KBM-7 (cell line): ENCODE measurements around the gene CCDC68.

ENCODE experiments used
- DNase-seq: peaks from one replicate; pipeline ENCODE4 v3.0.0-alpha.2; 2015
- in situ Hi-C: fragments of 300-500 bp; cut with MboI; formaldehyde crosslinking; loops from 2 replicates; pipeline ENCODE4 v1.14.3; 2020; ENCODE audit warnings: low sequenced_read_pairs, low pct_unique_long_range_greater_than_20kb, mixed read lengths

The CCDC68 gene

DNA sequence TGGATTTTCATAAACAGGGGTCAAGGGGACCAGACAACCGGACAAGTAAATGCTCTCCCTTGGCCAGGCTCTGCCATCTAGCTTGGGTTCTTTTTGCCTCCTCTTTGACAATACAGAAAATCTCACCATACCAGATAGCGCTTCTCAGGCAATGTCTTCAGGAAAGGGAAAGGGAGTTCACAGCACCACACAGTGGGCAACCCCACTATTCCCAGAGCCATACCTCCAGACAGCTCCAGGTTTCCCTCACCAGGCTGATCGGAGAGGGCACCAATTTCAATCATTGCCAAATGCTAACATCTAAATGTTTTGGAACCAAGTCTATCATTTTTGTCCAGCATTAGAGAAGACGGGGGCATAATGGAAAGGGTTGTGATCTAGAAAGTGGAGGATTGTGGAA is 28.1 kb downstream of the CCDC68 start:
- in situ Hi-C loops: no loop called here
- DNase-seq: no peak

DNA sequence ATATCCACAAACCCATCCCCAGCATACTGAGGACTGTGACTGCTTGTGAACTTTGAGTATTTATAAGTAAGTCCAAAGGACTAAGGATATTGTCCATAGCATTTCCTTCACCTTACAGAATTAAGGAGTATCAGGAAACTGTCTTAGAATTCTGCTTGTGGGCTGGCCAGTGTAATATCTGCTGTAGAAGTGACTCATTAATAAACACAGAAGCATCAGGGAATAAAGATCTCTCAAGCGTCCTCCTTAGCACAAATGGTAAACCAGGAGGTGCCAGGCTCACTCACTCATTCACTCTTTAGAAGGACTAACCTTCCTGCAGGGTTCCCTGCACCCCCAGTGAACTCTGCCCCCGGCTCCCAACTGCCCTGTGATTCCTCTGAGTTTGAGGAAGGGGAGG is 31.0 kb downstream of the CCDC68 start:
- in situ Hi-C loops: no loop called here
- DNase-seq: no peak

DNA sequence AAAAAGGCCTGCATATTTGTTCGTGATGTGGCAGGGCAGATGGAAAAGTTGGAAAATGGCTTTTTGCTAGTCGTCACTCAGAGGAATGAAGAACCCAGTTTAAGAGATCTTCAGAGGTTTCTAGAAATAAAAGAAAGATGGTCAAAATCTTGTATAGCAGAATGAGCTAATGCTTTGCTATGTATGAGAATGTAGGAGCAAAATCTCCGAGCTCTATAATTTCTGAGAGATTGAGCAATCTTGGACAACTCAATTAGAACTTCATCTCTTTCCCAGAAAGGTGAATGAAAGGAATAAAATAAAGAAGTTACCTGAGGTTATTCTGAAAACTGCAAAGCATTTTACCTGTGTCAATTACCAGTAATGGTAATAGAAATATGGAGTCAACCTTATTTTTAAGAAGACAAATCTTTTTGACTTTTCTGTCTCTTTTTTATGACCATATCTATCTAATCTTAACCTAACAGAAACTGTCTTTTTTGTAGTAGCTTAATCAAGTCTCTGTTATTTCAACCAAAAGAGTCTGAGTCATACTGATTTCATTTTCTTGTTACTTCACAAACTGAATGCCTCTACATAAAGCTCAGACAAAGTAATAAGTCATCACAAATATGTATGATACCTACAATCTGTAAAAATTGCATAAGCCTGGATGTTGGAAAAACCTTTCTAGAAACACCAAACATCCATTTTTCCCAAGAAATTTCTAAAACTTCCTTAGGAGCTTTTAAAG is 32.5 kb downstream of the CCDC68 start:
- DNase-seq: no peak
- in situ Hi-C loops: no loop called here

GRCh38 chr18:54924948-54925347 is 34.3 kb downstream of the CCDC68 start:
- in situ Hi-C loops: no loop called here
- DNase-seq: no peak

GRCh38 chr18:54923339-54923956 is 35.8 kb downstream of the CCDC68 start:
- DNase-seq: no peak
- in situ Hi-C loops: no loop called here

DNA sequence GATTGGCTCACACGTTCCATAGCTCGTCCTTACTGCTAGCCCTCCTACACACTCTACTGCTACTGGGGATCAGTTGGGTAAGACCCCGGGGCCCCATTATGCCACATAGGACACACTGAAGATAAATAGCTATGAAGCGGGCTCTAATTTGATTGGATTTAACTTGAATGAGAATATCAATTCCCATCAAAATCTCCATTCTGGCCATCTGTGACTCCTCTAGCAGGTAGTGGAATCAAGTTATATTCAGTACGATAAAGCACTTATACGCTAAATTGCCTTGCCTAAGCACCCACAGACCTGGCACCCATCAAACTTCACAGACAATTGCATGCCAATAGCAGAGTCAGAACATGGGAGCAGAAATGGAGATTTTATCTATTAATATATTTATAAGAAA is 39.8 kb downstream of the CCDC68 start:
- DNase-seq: no peak
- in situ Hi-C loops: no loop called here

GRCh38 chr18:54918060-54918459 is 41.2 kb downstream of the CCDC68 start:
- in situ Hi-C loops: no loop called here
- no peak for DNase-seq

- no peak for DNase-seq
- in situ Hi-C loops: no loop called here
Observed at GRCh38 chr18:54916507-54916906, 42.8 kb downstream of the CCDC68 start.

DNA sequence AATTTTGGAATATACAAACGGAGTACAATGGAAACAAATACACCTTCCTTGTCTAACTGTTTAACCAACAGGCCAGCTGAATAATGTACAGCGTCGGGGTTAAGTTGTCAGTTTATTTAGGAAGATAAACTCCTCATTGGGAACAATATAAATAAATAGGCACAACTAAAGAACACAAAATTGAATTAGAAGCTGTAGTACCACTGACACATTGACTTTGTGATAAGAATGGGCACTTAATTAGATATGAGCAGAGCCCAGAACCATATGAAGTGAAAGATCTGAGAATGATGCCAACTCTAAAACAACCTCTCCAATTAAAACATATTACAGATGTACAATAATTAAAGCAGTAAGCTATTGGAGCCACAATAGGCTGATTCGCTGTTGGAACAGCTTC is 44.4 kb downstream of the CCDC68 start:
- in situ Hi-C loops: no loop called here
- no peak for DNase-seq

DNA sequence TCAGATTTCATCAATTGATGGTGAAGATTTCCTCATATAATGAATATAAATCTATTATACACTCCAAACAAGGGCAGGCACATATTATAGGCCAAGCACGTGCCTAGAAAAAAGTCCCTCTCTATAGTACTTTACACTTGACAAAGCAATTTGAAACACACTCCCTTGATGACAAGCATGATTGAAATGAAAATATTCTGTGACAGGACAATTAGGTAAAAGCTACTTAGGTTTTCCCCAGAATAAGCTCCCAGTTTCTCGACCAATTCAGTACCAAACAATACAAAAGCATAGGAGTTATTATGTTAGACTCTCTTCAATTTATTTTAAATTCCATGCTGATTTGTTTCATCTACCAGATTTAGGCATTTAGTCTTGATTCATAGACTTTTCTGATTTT is 47.7 kb downstream of the CCDC68 start:
- in situ Hi-C loops: no loop called here
- DNase-seq: no peak

GRCh38 chr18:54910161-54910919 is 48.9 kb downstream of the CCDC68 start:
- no peak for DNase-seq
- in situ Hi-C loops: no loop called here

DNA sequence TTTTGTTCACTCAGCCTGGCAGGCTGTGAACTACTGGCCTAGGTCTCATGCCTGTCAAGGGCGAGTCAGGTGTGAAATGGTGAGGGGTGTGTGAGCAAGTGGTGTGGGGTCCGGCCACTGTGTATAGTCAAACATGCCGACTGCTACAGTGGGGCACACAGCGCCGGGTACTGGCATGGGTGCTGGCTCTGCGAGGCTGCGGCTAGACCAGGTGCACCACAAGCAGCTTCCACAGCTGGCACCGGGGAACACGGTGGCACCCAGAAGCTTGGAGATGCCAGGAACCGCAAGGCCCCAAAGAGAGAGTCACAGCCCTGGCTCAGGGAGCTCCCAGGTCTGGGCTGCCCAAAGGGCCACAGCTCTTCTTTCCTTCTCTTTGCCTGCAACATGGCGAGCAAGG is 49.7 kb downstream of the CCDC68 start:
- no peak for DNase-seq
- in situ Hi-C loops: no loop called here

DNA sequence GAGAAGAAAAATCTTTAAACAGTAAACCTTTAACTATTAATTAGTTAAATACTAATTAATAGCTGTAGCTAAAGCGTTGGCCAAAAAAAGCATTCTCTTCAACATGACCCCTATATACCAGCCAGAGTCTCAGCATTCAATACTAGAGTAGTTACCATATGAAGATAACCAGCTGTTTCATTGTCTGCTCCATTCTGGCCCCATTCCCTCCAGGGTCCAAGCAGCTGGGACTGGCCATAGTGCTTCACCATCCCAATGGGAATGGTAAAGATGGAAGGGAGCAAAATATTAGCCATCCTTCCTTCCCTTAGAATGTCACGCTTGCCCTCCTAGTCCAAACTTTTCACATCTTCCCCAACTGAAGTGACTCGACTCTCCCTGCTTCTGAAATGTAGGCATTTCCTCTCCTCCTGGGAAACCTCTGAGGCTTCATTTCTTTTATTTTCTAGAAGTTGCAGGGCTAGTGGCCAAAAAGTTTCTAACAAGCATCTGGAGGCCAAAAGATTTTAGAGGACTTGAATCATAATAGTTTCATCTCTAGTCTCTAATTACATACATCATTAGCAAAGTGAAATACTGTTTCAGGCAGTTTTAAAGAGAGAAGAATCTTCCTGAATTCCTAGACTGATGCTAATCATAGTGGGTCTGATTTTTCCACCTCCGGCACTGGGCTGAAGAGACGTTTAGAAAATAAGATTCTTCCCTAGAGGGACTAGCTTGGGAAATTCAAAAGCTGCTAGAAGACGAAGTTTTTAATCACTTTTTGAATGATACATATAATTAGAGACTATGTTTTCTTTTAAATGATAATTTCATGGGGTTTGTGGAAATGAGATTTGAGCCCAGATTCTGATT is 52.7 kb downstream of the CCDC68 start:
- in situ Hi-C loops: no loop called here
- DNase-seq: no peak

DNA sequence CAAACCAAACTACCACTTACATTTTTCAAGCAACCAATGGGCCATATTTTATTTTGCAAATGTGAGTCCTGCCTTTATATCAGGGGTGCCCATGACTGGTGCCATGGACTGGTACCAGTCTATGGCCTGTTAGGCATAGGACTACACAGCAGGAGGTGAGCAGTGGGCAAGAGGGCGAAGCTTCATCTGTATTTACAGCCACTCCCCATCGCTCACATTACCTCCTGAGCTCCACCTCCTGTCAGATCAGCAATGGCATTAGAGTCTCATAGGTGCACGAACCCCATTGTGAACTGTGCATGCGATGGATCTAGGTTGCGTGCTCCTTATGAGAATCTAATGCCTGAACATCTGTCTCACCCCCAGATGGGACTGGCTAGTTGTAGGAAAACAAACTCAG is 53.6 kb downstream of the CCDC68 start:
- DNase-seq: no peak
- in situ Hi-C loops: no loop called here

DNA sequence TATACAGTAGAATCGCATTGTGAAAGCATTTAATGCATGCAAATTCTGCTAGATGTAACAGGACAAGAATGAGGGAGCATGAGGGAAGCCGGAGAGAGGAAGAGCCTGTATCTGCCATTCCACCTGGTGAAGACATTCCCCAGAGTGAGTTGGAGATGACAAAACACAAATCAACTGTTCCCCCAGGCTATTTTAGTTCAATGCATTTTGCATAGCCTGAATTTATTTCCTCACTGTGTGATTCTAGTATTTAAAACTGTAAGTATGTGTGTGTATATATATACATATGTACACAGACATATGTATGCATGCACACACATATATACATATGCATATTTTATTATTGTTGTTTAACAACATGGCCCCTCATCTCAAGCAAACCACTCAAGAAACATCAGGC is 54.7 kb downstream of the CCDC68 start:
- in situ Hi-C loops: no loop called here
- DNase-seq: no peak

GRCh38 chr18:54900290-54900689 is 59.0 kb downstream of the CCDC68 start:
- in situ Hi-C loops: no loop called here
- DNase-seq: no peak

- DNase-seq: no peak
- in situ Hi-C loops: no loop called here
Observed at GRCh38 chr18:54899500-54899899, 59.8 kb downstream of the CCDC68 start.

GRCh38 chr18:54888933-54889332 is 70.3 kb downstream of the CCDC68 start:
- DNase-seq: no peak
- in situ Hi-C loops: no loop called here

GRCh38 chr18:54888378-54888777 is 70.9 kb downstream of the CCDC68 start:
- in situ Hi-C loops: no loop called here
- no peak for DNase-seq
